Retinal pigment epithelial cell (primary cell): ENCODE results near the gene ITGA7.

Source experiments
- DNase-seq: peaks from one replicate; pipeline ENCODE4 v3.0.0-alpha.2; 2010; ENCODE audit warnings: low read depth
- H3K4me3 ChIP-seq: 2 replicates; pipeline ENCODE4 v1.5.1; 2011; ENCODE audit warnings: mild to moderate bottlenecking, low read length, control low read depth, moderate library complexity
- CTCF ChIP-seq: conservative IDR thresholded peaks from 2 replicates; pipeline ENCODE4 v1.5.1; 2011; ENCODE audit warnings: low read depth, low read length, control low read depth, inconsistent platforms

The ITGA7 gene

GRCh38 chr12:55711786-55712553 lies 4.3 kb upstream of the ITGA7 start:
- no peak for DNase-seq
- no peak for TF ChIP-seq CTCF
- no peak overlapping the region for H3K4me3 ChIP-seq

- peak overlapping the region; percentile 73 for H3K4me3 ChIP-seq
- TF ChIP-seq CTCF, result no peak
- no peak for DNase-seq
These were observed 1.1 kb upstream of the ITGA7 start for GRCh38 chr12:55708695-55709233.

- TF ChIP-seq CTCF, result no peak
- DNase-seq, result no peak
- peak overlapping the region; percentile 73 for H3K4me3 ChIP-seq
These were observed 459 bp downstream of the ITGA7 start for GRCh38 chr12:55707219-55707671.

GRCh38 chr12:55706568-55707218 lies 1.0 kb downstream of the ITGA7 start:
- no peak for TF ChIP-seq CTCF
- peak overlapping the region; percentile 73 for H3K4me3 ChIP-seq
- DNase-seq, result no peak

GRCh38 chr12:55705782-55706402 lies 1.8 kb downstream of the ITGA7 start:
- peak; percentile 68 for TF ChIP-seq CTCF
- peak overlapping the region; percentile 73 for H3K4me3 ChIP-seq
- no peak for DNase-seq

- peak overlapping the region; percentile 73 for H3K4me3 ChIP-seq
- DNase-seq, result no peak
- TF ChIP-seq CTCF, result no peak
These were observed 2.6 kb downstream of the ITGA7 start for GRCh38 chr12:55704824-55705718.
